Neural crest cell (in vitro differentiated cells): ENCODE data around the gene FTSJ1. TPM values are rescaled to one million over a fixed set of nuclear protein-coding genes. Genes with fewer than 3 reads are reported as not detected.

Source experiments
- DNase-seq: peaks from one replicate; pipeline ENCODE4 v3.0.0; 2021; ENCODE audit warnings: low read depth, mixed read lengths, low spot score
- H3K27ac Mint-ChIP-seq: one replicate; pipeline ENCODE4 v1.8.0; 2021; ENCODE audit warnings: mild to moderate bottlenecking, mixed read lengths; ENCODE audit not compliant: unreplicated experiment
- H3K27me3 Mint-ChIP-seq: 2 replicates; pipeline ENCODE4 v1.8.0; 2021; ENCODE audit warnings: low read depth, mild to moderate bottlenecking, mixed read lengths
- H3K36me3 Mint-ChIP-seq: 2 replicates; pipeline ENCODE4 v1.8.0; 2021; ENCODE audit warnings: low read depth, mild to moderate bottlenecking, mixed read lengths
- H3K4me1 Mint-ChIP-seq: 2 replicates; pipeline ENCODE4 v1.8.0; 2021; ENCODE audit warnings: mixed read lengths
- H3K4me3 Mint-ChIP-seq: one replicate; pipeline ENCODE4 v1.8.0; 2021; ENCODE audit warnings: mild to moderate bottlenecking, mixed read lengths
- H3K9me3 Mint-ChIP-seq: 2 replicates; pipeline ENCODE4 v1.8.0; 2021; ENCODE audit warnings: mixed read lengths
- CTCF ChIP-seq: fragments of 200-600 bp; sonication (generic); conservative IDR thresholded peaks from 2 replicates; pipeline ENCODE4 v1.5.0; 2021; ENCODE audit warnings: antibody characterized with exemption, mild to moderate bottlenecking
- total RNA-seq: library from RNA; stranded (reverse); gene quantifications from 2 replicates; pipeline ENCODE4 v1.2.1, GENCODE V29; 2021

Gene FTSJ1
- total RNA-seq, 1 donor from 2014 or later, result 45.8 TPM

DNA sequence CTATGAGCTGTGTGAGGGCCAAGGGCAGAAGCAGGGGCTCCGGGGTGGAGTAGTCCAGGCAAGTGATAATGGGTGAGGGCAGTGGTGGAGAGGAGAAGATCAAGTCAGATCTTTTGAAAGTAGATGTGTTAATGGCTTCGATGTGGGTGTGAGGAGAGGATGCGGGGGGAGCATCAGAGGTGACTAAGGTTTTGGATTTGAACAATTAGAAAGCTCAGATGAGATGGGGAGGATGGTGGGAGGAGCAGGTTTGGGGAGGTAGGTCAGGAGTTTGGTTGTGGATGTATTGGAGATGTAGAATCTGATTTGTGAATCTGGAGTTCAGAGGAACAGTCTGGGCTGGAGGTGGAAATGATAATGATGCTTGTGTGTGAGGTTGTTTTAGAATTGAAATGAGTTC, 4.6 kb downstream of the FTSJ1 start:
- H3K4me3 Mint-ChIP-seq, result no peak overlapping the region
- no peak for DNase-seq
- H3K9me3 Mint-ChIP-seq, result peaks cover 4% of the 10 kb centered on the region
- TF ChIP-seq CTCF, result no peak
- no peak overlapping the region for H3K27ac Mint-ChIP-seq
- H3K27me3 Mint-ChIP-seq, result no peaks in the 10 kb centered on the region
- peaks cover 17% of the 10 kb centered on the region for H3K4me1 Mint-ChIP-seq
- H3K36me3 Mint-ChIP-seq, result peaks cover 13% of the 10 kb centered on the region

DNA sequence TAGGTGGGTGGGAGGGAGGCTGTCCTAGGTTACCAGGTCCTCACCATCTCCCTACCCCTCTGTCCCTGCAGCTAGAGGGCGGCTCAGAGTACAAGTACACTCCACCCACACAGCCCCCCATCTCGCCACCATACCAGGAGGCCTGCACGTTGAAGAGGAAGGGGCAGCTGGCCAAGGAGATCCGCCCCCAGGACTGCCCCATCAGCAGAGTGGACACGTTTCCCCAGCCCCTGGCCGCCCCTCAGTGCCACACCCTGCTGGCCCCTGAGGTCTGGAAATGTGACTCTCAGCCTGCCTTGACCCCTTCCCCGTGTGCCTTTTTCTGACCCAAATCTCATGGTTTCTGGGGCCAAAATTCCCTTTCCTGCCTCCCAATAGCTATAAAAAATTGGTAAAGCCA, 6.5 kb downstream of the FTSJ1 start:
- peaks cover 4% of the 10 kb centered on the region for H3K9me3 Mint-ChIP-seq
- H3K36me3 Mint-ChIP-seq, result peaks cover 10% of the 10 kb centered on the region
- H3K27me3 Mint-ChIP-seq, result no peaks in the 10 kb centered on the region
- H3K4me3 Mint-ChIP-seq, result no peak overlapping the region
- TF ChIP-seq CTCF, result no peak
- no peak overlapping the region for H3K27ac Mint-ChIP-seq
- H3K4me1 Mint-ChIP-seq, result peaks cover under 1% of the 10 kb centered on the region
- no peak for DNase-seq

- H3K36me3 Mint-ChIP-seq, result no peaks in the 10 kb centered on the region
- H3K4me3 Mint-ChIP-seq, result no peak overlapping the region
- no peak for DNase-seq
- H3K27ac Mint-ChIP-seq, result peak overlapping the region; percentile 20
- H3K9me3 Mint-ChIP-seq, result no peaks in the 10 kb centered on the region
- no peaks in the 10 kb centered on the region for H3K4me1 Mint-ChIP-seq
- TF ChIP-seq CTCF, result no peak
- H3K27me3 Mint-ChIP-seq, result no peaks in the 10 kb centered on the region
Measured at GRCh38 chrX:48487362-48487798, 11.4 kb downstream of the FTSJ1 start.

GRCh38 chrX:48488034-48488433, 12.0 kb downstream of the FTSJ1 start:
- H3K9me3 Mint-ChIP-seq, result no peaks in the 10 kb centered on the region
- H3K4me3 Mint-ChIP-seq, result no peak overlapping the region
- H3K4me1 Mint-ChIP-seq, result no peaks in the 10 kb centered on the region
- DNase-seq, result no peak
- H3K36me3 Mint-ChIP-seq, result no peaks in the 10 kb centered on the region
- no peaks in the 10 kb centered on the region for H3K27me3 Mint-ChIP-seq
- no peak overlapping the region for H3K27ac Mint-ChIP-seq
- no peak for TF ChIP-seq CTCF

- Mint-ChIP-seq H3K4me1 (peaks cover 3% of the 10 kb centered on the region), H3K27ac (no peak overlapping the region), H3K36me3 (no peaks in the 10 kb centered on the region), H3K27me3 (no peaks in the 10 kb centered on the region), H3K4me3 (no peak overlapping the region), H3K9me3 (no peaks in the 10 kb centered on the region)
- no peak for TF ChIP-seq CTCF
- DNase-seq, result no peak
Measured at GRCh38 chrX:48489296-48489695, 13.3 kb downstream of the FTSJ1 start.

- Mint-ChIP-seq H3K27me3 (no peaks in the 10 kb centered on the region), H3K9me3 (no peaks in the 10 kb centered on the region), H3K36me3 (no peaks in the 10 kb centered on the region), H3K4me1 (peaks cover 3% of the 10 kb centered on the region), H3K27ac (no peak overlapping the region), H3K4me3 (no peak overlapping the region)
- DNase-seq, result no peak
- no peak for TF ChIP-seq CTCF
Measured at GRCh38 chrX:48489892-48490291, 13.9 kb downstream of the FTSJ1 start.
